ACC112 (cell line): ENCODE data around the gene RPTOR.

Experiments
- H2AFZ ChIP-seq: fragments of 200-600 bp; sonication (generic); one replicate; pipeline ENCODE4 v1.6.0; 2017; ENCODE audit warnings: antibody characterized with exemption, low read length; ENCODE audit not compliant: unreplicated experiment
- H3K27ac ChIP-seq: fragments of 200-600 bp; sonication (generic); 2 replicates; pipeline ENCODE4 v1.5.1; 2014; ENCODE audit warnings: low read depth, mild to moderate bottlenecking, antibody characterized with exemption, low read length, moderate library complexity
- H3K27me3 ChIP-seq: fragments of 200-600 bp; sonication (generic); 2 replicates; pipeline ENCODE4 v1.6.1; 2014; ENCODE audit warnings: mild to moderate bottlenecking, antibody characterized with exemption, low read length, moderate library complexity, mixed read lengths; ENCODE audit not compliant: insufficient read depth
- H3K36me3 ChIP-seq: fragments of 200-600 bp; sonication (generic); 2 replicates; pipeline ENCODE4 v1.6.1; 2016; ENCODE audit warnings: mild to moderate bottlenecking, antibody characterized with exemption, low read length, moderate library complexity, mixed read lengths; ENCODE audit not compliant: insufficient read depth
- H3K4me1 ChIP-seq: fragments of 200-600 bp; sonication (generic); one replicate; pipeline ENCODE4 v1.6.1; 2016; ENCODE audit warnings: low read length, mixed read lengths; ENCODE audit not compliant: insufficient read depth, unreplicated experiment, control insufficient read depth
- H3K4me3 ChIP-seq: fragments of 200-600 bp; sonication (generic); 2 replicates; pipeline ENCODE4 v1.5.1; 2014; ENCODE audit warnings: mild to moderate bottlenecking, low read depth, low read length
- H3K79me2 ChIP-seq: fragments of 200-600 bp; sonication (generic); one replicate; pipeline ENCODE4 v1.6.0; 2016; ENCODE audit warnings: low read length; ENCODE audit not compliant: control insufficient read depth, unreplicated experiment, insufficient read depth

The RPTOR gene

GRCh38 chr17:80963812-80964543, 419.3 kb downstream of the RPTOR start:
- Histone ChIP-seq H2AFZ (no peak overlapping the region), H3K4me1 (peaks cover 17% of the 10 kb centered on the region), H3K79me2 (no peaks in the 10 kb centered on the region), H3K27ac (no peak overlapping the region), H3K27me3 (no peaks in the 10 kb centered on the region), H3K36me3 (no peaks in the 10 kb centered on the region), H3K4me3 (no peak overlapping the region)

GRCh38 chr17:80964544-80964856, 419.9 kb downstream of the RPTOR start:
- 0 out of 2 replicates have a peak, but pooled peaks cover 1% of the 10 kb centered on the region for H3K27me3 ChIP-seq
- no peaks in the 10 kb centered on the region for H3K36me3 ChIP-seq
- no peak overlapping the region for H3K4me3 ChIP-seq
- H3K4me1 ChIP-seq, result peaks cover 17% of the 10 kb centered on the region
- no peaks in the 10 kb centered on the region for H3K79me2 ChIP-seq
- H2AFZ ChIP-seq, result no peak overlapping the region
- H3K27ac ChIP-seq, result no peak overlapping the region

- no peak overlapping the region for H2AFZ ChIP-seq
- 0 out of 2 replicates have a peak, but pooled peaks cover 2% of the 10 kb centered on the region for H3K27me3 ChIP-seq
- no peaks in the 10 kb centered on the region for H3K36me3 ChIP-seq
- no peaks in the 10 kb centered on the region for H3K79me2 ChIP-seq
- H3K27ac ChIP-seq, result no peak overlapping the region
- no peak overlapping the region for H3K4me3 ChIP-seq
- H3K4me1 ChIP-seq, result peaks cover 16% of the 10 kb centered on the region
Measured at GRCh38 chr17:80964859-80965580, 420.4 kb downstream of the RPTOR start.

- Histone ChIP-seq H3K27me3 (peaks cover 8% of the 10 kb centered on the region; the same call in 1 of the 2 replicates), H3K4me3 (no peak overlapping the region), H3K36me3 (no peaks in the 10 kb centered on the region), H2AFZ (no peak overlapping the region), H3K4me1 (peaks cover 16% of the 10 kb centered on the region), H3K27ac (no peak overlapping the region), H3K79me2 (no peaks in the 10 kb centered on the region)
Measured at GRCh38 chr17:80965606-80966005, 421.0 kb downstream of the RPTOR start.

GRCh38 chr17:80967404-80967872, 422.8 kb downstream of the RPTOR start:
- Histone ChIP-seq H3K27me3 (peaks cover 26% of the 10 kb centered on the region; the same call in 1 of the 2 replicates), H3K4me1 (peaks cover 16% of the 10 kb centered on the region)

GRCh38 chr17:80968602-80969029, 424.0 kb downstream of the RPTOR start:
- Histone ChIP-seq H3K4me3 (no peak overlapping the region), H3K79me2 (no peaks in the 10 kb centered on the region), H3K27me3 (peaks cover 26% of the 10 kb centered on the region; the same call in 1 of the 2 replicates), H3K27ac (no peak overlapping the region), H3K36me3 (no peaks in the 10 kb centered on the region), H2AFZ (no peak overlapping the region), H3K4me1 (peaks cover 16% of the 10 kb centered on the region)

More at GRCh38 chr17:80967404-80967872, 422.8 kb downstream of the RPTOR start:
- H3K79me2 ChIP-seq, result no peaks in the 10 kb centered on the region
- no peak overlapping the region for H3K27ac ChIP-seq
- H3K36me3 ChIP-seq, result no peaks in the 10 kb centered on the region
- H2AFZ ChIP-seq, result no peak overlapping the region
- H3K4me3 ChIP-seq, result no peak overlapping the region

- Histone ChIP-seq H3K36me3 (no peaks in the 10 kb centered on the region), H3K27me3 (peaks cover 26% of the 10 kb centered on the region; the same call in 1 of the 2 replicates), H2AFZ (no peak overlapping the region), H3K4me3 (no peak overlapping the region), H3K79me2 (no peaks in the 10 kb centered on the region), H3K27ac (no peak overlapping the region), H3K4me1 (peaks cover 16% of the 10 kb centered on the region)
Measured at GRCh38 chr17:80969030-80969673, 424.5 kb downstream of the RPTOR start.

- no peak overlapping the region for H3K4me3 ChIP-seq
- peaks cover 16% of the 10 kb centered on the region for H3K4me1 ChIP-seq
- no peak overlapping the region for H3K27ac ChIP-seq
- peaks cover 26% of the 10 kb centered on the region; the same call in 1 of the 2 replicates for H3K27me3 ChIP-seq
- H3K36me3 ChIP-seq, result no peaks in the 10 kb centered on the region
- no peak overlapping the region for H2AFZ ChIP-seq
- H3K79me2 ChIP-seq, result no peaks in the 10 kb centered on the region
Measured at GRCh38 chr17:80969674-80970043, 425.0 kb downstream of the RPTOR start.

- H2AFZ ChIP-seq, result no peak overlapping the region
- H3K27me3 ChIP-seq, result peaks cover 26% of the 10 kb centered on the region; the same call in 1 of the 2 replicates
- H3K27ac ChIP-seq, result no peak overlapping the region
- H3K4me1 ChIP-seq, result peaks cover 16% of the 10 kb centered on the region
- H3K79me2 ChIP-seq, result no peaks in the 10 kb centered on the region
- H3K36me3 ChIP-seq, result no peaks in the 10 kb centered on the region
- no peak overlapping the region for H3K4me3 ChIP-seq
Measured at GRCh38 chr17:80970044-80970761, 425.6 kb downstream of the RPTOR start.
